ENCODE data around the gene SLC35G2.
"Not testable (repeated sequence)": the region's sequence is repeated elsewhere in the genome, so short reads cannot be mapped to it uniquely, and the experiment has no call there.

GRCh38 chr3:136879510-136879909, 60.6 kb downstream of the SLC35G2 start:
- not testable (repeated sequence) for TF ChIP-seq CTCF (IDR thresholded peaks at IDR 0.05); ZFX (IDR thresholded peaks at IDR 0.05; ENCODE audit: borderline replicate concordance)

Measured in 22Rv1 (cell line).